GM19240 (cell line): ENCODE results near the gene TMPRSS6.

Experiments used
- DNase-seq: peaks from one replicate; pipeline ENCODE4 v3.0.0; 2011; ENCODE audit warnings: low spot score; ENCODE audit not compliant: insufficient read length

Gene TMPRSS6

GRCh38 chr22:37117092-37117491, 7.6 kb upstream of the TMPRSS6 start:
- DNase-seq = no peak

- no peak for DNase-seq
Observed at GRCh38 chr22:37115032-37115431, 5.5 kb upstream of the TMPRSS6 start.

- DNase-seq = no peak
Observed at GRCh38 chr22:37113757-37114156, 4.2 kb upstream of the TMPRSS6 start.

GRCh38 chr22:37112084-37112728, 2.7 kb upstream of the TMPRSS6 start:
- DNase-seq = no peak

GRCh38 chr22:37111156-37111717, 1.7 kb upstream of the TMPRSS6 start:
- DNase-seq = no peak

- no peak for DNase-seq
Observed at GRCh38 chr22:37107816-37108621, 1.5 kb downstream of the TMPRSS6 start.

- DNase-seq = no peak
Observed at GRCh38 chr22:37105990-37106389, 3.5 kb downstream of the TMPRSS6 start.

GRCh38 chr22:37105154-37105553, 4.4 kb downstream of the TMPRSS6 start:
- DNase-seq = no peak

- no peak for DNase-seq
Observed at GRCh38 chr22:37103656-37104452, 5.7 kb downstream of the TMPRSS6 start.

GRCh38 chr22:37103151-37103550, 6.4 kb downstream of the TMPRSS6 start:
- no peak for DNase-seq

GRCh38 chr22:37101311-37102066, 8.0 kb downstream of the TMPRSS6 start:
- no peak for DNase-seq

GRCh38 chr22:37100589-37101127, 8.9 kb downstream of the TMPRSS6 start:
- DNase-seq = no peak

GRCh38 chr22:37098976-37099591, 10.4 kb downstream of the TMPRSS6 start:
- DNase-seq = no peak

- DNase-seq = no peak
Observed at GRCh38 chr22:37097346-37097745, 12.2 kb downstream of the TMPRSS6 start.

GRCh38 chr22:37095113-37095512, 14.4 kb downstream of the TMPRSS6 start:
- DNase-seq = no peak

GRCh38 chr22:37094239-37094638, 15.3 kb downstream of the TMPRSS6 start:
- no peak for DNase-seq

- no peak for DNase-seq
Observed at GRCh38 chr22:37092997-37093396, 16.5 kb downstream of the TMPRSS6 start.

- DNase-seq = no peak
Observed at GRCh38 chr22:37091994-37092393, 17.5 kb downstream of the TMPRSS6 start.

GRCh38 chr22:37090920-37091695, 18.4 kb downstream of the TMPRSS6 start:
- no peak for DNase-seq

GRCh38 chr22:37089434-37089833, 20.1 kb downstream of the TMPRSS6 start:
- no peak for DNase-seq
